Glomerular visceral epithelial cell (primary cell): ENCODE data around the gene CD1D.
"Not testable (repeated sequence)": the region's sequence is repeated elsewhere in the genome, so short reads cannot be mapped to it uniquely, and the experiment has no call there.

Source experiments
- DNase-seq: peaks from one replicate; pipeline ENCODE4 v3.0.0-alpha.2; 2016; ENCODE audit errors: extremely low spot score

The CD1D gene

DNA sequence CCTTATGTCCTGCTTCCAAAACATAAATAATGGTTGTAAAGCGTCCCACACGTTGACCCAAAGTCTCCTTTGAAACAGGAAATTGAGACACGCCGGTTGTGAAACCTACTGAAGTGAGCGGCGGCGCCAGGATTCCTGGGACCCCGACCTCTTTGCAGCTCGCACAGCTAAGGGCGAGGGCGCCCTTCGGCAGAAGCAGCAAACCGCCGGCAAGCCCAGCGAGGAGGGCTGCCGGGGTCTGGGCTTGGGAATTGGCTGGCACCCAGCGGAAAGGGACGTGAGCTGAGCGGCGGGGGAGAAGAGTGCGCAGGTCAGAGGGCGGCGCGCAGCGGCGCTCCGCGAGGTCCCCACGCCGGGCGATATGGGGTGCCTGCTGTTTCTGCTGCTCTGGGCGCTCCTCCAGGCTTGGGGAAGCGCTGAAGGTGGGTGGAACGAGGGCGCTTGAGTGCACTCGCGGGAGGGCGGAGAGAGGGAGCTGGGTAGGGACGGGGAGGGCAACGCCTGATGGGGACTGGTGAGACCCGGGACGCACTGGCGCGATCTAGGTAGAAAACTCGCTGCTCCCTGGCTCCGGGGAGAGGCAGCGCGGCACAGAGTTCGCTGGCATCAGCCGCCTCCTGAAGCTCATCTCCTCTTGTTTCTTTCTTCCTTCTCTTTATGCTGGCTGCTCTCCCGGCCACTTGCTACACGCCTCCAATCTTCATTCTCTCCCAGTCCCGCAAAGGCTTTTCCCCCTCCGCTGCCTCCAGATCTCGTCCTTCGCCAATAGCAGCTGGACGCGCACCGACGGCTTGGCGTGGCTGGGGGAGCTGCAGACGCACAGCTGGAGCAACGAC lies at the start of gene CD1D:
Gene CD1D, plus strand, starts transcription at position 155 of the 836 bp plus-strand sequence. Its CDS starts 207 bp downstream, at position 362.
- no peak for DNase-seq

DNA sequence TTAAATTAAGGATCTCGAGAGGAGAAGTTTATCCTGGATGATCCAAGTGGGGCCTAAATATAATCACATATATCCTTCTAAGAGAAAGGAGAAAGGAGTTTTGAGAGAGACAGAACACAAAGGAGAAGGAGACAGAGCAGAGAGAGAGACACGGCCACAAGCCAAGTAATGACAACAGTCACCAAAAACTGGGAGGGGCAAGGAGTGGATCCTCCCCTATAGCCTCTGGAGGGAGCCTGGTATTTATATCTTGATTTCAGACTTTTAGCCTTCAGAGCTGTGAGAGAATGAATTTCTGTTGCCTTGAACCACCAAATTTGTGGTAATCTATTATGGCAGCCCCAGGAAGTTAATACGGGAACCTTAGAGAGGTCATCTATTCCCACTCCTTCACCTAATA lies 49.5 kb upstream of the CD1D start:
- no peak for DNase-seq

DNA sequence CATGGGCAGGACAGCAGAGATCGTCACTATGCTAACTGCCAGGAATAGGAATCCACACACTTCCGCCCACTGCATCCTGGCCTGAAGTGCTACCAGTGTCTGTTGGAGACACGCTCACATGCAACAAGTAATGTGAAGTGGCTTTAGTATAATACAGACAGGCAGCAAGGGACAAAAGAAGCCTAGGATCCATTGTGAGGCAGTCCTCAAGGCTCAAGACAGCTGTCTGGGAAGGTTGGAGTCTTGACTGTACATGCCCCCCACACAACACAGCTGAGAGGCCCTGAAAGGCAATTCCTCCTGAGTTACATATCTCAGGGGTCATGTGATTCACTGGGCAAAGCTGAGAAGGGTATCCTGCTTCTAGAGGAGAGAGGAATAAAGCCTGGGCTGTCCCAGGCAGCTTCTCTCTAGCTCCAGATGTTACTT lies 39.9 kb upstream of the CD1D start:
- DNase-seq = no peak

DNA sequence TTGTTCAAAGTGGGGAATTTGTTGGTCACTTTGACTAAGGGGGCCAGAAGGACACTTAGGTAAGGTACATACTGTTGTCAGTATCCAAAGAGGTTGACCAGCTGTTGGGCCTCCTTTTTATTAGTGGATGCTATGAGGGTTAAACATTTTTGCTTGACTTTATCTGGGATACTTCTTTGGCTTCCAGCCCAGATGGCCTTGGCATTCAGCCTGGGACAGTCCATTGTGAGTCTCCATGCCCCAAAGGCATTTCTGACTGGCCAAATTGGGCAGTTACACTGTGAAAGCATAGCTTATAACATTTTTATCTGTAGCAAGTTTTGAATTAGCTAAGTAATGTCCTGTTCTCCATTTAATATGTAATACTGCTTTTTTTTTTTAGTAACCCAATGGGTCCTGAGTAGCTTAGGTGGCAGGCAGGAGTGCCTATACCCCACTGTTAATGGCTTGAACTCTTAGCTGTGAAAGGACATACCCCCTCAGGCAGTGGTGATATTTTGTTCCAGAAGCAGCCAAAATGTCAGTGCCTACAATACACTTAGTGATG lies 35.4 kb upstream of the CD1D start:
- peak; percentile 42 for DNase-seq

DNA sequence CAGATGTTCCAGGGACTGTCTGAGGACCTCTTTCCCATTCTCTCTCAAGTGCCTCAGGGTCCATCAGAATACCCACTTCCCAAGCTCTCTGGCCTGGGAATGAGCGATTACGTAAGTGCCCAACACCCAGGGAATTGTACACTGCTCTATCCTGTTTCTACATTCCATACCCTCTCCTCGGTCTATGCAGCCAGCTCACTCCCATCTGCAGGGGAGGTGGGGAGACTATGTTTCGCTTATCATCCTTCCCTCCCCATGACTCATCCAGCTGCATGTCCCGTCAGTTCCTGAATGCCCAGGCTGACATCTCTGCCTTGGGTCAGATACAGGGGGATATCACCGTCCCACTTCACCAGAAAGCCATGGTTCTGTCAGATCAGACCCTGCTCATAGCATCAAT lies 34.5 kb upstream of the CD1D start:
- DNase-seq = peak; percentile 25

DNA sequence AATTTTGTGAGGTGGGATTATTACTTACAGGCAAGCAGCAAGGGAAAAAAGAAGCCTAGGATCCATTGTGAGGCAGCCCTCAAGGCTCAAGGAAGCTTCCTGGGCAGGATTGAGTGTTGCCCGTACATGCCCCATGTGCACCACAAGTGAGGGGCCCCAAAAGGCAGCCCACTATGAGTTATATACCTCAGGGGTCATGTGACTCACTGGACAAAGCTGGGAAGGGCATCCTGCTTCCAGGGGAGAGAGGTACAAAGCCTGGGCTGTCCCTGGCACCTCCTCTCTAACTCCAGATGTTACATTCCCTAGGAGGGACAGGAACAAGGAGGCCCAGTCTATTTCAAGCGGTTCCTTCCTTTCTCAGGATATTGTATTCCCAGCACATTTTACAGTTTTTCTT lies 34.0 kb upstream of the CD1D start:
- DNase-seq = no peak

DNA sequence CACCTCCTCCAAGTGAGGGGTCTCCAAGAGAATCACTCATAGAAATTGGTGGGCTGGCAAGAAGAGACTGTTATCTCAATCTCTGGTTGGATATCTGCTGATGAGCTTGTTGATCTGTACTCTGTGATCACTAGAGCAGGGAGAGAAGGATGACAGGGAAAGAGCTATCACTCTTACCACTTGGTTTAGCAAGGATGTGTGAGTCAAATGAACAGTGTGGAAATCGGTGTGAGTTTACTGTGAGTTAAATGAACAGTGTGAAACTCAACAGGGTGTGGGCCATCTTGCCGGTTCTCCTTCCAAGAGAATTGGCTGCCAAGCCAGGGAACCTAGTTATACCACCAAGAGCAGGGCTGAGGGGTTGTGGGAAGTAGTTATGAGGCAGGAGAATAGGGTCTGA lies 33.3 kb upstream of the CD1D start:
- DNase-seq = no peak

DNA sequence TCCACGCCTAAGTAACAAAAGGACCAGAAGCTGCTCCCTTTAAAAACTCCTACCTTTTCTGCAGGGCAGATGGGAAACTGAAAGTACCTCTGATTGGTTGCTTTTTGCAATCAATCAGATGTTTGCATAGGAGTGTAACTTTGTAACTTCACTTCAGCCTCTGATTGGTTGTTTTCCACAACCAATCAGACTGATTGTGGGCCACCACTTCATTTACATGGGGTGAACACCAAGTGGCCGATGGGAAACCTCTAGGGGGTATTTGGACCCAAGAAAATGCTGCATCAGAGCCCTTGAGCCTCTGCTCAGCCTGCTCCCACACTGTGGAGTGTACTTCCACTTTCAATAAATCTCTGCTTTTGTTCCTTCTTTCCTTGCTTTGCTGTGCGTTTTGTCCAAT lies 32.8 kb upstream of the CD1D start:
- DNase-seq = no peak

DNA sequence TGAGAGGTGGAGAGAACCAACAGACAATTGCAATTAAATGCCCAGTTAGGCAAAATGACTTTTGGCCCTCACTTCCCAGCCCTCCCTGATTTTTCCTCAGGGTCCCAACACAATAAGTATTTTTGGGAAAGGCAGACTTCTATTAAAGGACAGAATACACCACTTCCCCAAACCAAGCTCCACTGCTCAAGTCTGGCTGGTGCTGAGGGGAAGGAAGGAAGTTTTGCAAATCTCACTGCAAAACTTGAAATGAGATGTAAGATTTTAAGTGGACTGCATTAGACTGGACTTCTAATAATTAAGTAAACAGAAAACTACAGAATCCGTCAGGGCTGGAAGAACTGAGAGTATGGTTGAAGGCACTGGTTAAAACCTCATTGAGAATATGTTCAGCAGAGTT lies 32.2 kb upstream of the CD1D start:
- DNase-seq = no peak

DNA sequence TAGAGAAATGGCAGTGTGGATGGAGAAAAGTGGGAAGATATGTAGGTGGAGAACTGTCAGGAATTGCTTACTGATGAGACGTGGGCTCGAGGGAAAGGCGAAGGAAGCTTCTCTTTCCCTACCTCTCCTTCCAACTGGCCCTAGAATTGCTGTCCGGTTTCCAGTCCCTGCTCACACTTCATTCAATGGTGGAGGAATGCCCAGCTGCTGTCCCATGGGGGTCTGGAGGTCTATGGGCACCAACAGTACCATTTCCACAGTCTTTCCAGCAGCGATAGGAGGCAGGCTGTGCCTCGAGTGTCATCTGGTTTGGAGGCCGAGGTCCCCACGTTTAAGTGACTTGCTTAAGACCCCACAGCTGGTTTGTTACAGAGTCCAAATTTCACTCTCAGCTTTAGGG lies 31.5 kb upstream of the CD1D start:
- DNase-seq = no peak

DNA sequence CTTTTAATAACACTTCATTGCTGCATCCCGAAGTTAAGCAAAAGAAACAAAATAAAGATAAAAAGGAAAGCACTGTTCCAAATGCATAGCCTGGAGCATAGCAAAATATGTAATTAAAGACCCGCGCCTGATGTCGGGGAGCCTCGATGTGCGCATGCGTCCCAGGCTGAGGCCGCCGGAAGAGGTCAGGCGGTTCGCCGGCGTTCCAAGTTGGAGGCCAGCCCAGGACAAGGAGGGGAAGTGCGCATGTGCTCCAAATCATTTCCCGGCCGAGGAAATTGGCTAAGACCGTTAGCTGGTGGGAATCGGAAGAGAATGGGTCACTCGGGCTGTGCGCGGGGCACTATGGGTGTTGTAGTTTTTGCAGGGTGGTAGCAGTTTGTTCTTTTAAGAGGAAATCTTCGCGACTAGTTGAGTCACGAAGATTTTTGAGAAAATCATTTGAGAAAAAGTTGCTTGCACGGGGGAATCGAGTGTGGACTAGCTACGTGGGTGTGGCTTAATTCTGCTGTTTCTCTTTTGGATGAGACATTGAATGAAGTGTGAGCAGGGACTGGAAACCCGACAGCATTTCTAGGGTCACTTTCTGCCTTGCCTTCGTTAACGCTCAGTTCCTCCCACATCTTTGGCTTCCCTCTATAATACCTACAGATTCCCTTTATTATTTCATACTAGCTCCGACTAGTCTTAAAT lies 31.0 kb upstream of the CD1D start:
- peak; percentile 95 for DNase-seq

DNA sequence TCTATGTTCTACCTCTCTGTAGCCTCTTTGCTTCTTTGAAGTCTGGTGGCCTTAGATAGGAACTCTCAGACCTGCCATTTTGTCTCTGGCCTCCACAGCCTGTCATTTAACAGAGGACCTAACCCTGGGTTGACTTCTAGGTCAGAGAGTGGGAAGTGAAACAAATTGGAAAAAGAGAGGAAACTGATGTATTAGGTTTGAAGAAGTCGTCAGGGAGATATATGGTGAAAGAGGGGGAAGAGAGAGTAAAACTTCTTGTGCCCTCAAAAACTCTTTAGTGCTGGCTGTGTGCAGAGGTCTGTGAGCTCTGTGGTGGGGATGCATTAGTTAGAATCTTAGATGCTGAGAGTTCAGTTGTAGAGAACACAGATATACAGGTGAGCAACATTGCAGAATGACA lies 30.2 kb upstream of the CD1D start:
- no peak for DNase-seq

DNA sequence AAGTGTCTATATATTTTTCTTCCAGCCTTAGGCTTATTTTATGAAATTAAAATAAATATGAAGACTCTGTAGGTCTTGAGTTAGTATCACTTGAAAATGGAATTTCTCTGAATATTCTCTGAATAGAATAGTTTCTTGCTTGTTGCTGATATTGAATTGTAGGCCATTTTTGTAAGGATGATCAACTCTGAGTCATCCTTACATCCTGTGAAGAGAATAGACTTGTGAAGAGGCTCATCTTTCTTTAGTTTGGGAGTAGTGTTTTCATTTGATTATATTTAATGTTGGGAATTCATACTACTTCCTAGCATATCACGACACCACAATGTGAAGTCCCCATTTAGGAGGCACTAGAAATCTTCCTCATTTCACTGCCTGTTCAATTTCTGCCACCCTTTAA lies 27.5 kb upstream of the CD1D start:
- DNase-seq = no peak

DNA sequence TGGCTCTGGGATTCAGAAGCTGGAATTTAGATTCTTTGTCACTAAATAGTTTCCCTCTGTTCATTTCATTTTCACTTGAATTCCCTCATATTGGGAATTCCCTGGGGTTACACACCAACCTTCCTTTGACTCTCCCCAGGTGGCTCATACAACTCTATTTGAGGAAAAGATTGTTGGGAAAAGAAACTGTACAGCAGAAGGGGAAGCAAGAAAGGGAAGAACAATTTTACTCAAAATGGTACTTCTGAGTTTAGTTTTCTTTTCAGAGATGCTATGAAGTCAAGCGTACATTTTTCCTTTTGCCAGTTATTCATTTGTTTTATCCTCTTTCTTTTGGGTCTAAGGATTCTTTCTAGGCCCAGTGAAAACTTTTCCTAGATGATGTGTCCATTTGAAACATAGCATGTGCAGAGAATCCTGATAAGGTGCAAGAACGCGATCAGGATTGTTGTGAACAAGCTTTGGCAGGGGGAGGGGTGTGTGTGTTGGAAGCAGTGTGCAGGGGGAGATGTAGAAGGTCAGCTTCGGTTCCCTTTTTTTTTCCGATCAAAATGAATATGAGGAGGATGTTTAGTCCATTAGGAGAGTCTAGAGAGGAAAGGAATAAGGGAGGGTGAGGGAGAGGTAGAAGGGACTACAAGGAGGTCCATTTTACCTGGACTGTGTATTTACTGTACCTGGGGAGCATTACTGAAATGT lies 26.8 kb upstream of the CD1D start:
- no peak for DNase-seq

DNA sequence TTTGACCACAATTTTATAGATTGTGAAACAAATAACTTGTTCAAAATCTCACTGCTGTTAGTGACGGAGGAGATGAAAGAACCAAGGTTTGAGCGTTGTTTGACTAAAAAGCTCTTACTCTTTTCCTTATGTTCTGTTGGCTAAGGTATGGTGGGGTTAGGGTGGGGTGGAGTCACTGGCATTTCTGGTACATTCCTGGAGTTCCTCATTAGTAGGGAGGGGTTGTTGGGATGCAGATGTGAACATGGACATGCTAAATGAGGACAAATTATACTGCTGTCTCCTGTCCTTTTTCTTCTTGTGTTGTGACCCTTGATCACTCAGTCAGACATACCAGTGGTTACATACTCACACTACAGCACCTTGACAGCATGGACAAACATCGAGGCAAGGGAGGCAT lies 26.2 kb upstream of the CD1D start:
- no peak for DNase-seq

DNA sequence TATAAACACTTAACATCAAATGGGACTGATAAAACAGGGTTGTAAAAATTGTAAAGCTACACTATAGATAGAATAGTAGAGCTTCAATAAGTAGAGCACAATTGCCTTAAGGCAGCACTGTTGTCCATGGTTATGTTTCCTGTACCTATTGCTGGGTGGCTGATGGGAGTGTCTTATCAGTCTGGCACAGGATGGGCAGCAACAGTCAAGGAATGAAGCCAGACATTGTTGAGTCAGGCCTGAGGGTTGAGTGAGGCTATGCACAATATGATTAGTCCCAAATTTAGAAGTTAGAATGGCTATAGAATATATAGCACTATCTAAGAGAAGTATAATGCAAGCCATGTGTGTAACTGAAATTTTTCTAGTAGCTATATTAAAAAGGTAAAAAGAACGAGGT lies 25.0 kb upstream of the CD1D start:
- DNase-seq = no peak

DNA sequence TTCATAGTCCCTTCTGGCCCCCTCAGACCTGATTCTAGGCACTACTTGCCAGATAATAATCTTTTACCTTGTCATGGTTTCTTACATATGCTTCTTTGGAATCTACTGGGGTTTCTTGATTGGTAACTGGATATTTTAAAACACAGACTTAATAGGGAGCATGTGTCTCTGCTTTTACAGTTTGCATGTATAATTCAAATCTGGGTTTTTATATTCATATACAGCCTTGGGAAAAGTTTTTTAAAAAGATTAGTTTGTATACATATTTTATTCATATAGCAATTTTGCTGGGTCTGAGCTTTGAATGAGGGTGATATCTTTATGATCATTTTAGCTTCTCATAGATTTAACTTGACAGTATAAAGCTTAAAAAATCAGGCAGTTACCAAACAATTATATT lies 21.1 kb upstream of the CD1D start:
- DNase-seq = no peak

DNA sequence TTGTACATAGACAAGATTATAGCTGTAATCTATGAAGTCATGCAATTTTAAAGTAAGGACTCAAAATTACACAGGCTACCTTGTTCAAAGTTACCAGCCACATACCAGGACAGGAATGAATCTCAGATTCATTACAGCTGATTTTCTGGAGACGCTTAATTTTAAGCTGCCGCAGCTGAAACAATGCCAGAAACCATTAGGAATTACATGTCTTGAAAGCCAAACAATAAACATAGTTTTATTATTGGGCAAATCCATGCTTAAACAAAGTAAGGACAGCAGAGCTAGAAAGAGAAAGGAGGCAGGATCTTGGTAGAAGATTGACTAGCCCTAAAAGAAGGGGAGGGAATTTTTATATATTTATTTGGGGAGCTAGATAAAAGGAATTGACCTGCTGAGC lies 19.2 kb upstream of the CD1D start:
- no peak for DNase-seq

DNA sequence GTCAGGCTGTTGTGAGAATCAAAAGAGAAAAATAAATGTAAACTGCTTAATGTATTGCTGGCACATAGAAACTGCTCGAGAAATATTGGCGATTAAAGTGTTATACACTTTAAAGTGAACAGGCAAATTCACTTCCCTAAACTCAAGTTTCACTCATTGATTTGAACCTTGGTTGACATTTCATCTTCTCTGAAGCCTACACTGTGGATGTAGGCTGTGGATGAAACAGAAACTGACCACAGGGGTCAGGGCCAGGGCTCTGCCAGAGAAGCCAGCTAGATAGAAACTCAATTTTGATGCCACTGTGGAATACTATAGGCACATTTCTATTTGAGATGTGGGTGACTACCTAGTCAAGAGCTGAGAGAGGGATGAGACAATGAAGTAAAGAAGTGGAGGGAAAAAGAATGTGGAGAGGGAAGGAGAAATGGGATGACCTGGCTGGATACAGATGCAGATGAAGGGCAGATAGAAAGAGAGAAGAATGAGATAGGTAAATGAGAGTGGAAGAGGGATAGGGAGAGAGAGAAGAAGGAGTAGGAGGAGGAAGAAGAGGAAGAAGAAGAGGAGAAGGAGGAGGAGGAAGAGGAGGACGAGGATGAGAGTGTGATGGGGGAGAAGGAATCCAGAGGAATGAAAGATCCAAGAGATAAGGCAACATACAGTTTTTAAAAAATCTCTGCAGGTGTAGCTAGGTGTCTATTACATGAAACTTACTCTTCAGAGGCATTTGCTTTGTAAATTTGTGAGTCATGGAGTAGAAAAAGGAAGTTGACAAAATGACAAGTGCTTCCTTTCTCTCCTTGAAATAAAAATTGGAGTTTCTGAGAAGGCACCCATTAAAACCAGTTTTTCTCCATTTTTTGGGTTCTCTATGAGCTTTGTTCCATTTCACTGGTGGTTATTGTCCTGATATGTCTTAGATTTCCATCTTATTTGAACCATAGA lies 17.4 kb upstream of the CD1D start:
- DNase-seq = no peak

DNA sequence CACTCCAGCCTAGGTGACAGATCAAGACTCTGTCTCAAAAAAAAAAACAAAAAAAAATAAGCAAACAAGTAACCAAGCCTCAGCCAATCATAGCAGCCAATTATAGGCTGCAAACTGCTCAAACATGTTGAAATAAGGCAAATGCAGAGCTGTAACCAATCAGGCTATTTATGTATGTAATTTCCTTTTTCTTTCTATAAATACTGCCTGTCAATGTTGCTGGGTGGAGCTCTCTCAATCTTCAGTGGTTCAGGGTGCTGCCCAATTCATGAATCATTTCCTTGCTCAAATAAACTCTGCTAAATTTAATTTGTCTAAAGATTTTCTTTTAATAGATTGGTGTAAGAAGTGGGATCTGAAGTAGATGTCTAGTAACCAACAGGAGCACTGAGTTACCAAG lies 11.6 kb upstream of the CD1D start:
- no peak for DNase-seq

DNA sequence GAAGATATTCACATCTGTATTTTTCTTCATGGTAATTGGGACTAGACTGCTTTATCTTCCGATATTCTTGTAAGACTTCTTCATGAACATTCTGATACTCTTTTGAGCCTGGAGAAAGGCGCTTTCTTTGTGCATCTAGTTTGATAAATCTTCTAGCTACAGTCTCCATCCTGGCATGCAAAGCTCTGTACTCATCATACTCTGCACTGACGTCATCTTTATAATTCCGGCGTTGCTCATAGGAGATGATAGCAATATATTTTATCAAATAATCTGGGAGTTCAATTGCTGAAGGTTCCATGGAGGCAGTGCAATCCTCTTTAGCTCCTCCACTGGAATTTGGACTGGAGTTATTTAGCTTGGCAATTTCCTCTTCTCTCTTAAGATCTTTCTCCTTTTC lies 4.8 kb upstream of the CD1D start:
- DNase-seq = not testable (repeated sequence)
